H9 (cell line): ENCODE measurements around the gene TRPM3. TPM values are rescaled to one million over a fixed set of nuclear protein-coding genes. Genes with fewer than 3 reads are reported as not detected.

Source experiments
- DNase-seq: peaks from one replicate; pipeline ENCODE4 v3.0.0-alpha.2; 2017
- H2AFZ ChIP-seq: one replicate; pipeline ENCODE4 v1.6.1; 2013; ENCODE audit warnings: mild to moderate bottlenecking, low read length, control low read depth, moderate library complexity
- H2AK5ac ChIP-seq: 2 replicates; pipeline ENCODE4 v1.6.1; 2013; ENCODE audit warnings: low read length, control low read depth, mixed read lengths; ENCODE audit not compliant: insufficient read length
- H2BK120ac ChIP-seq: one replicate; pipeline ENCODE4 v1.6.1; 2013; ENCODE audit warnings: low read depth, mild to moderate bottlenecking, low read length, control low read depth, inconsistent platforms; ENCODE audit not compliant: poor library complexity, severe bottlenecking
- H2BK12ac ChIP-seq: 2 replicates; pipeline ENCODE4 v1.6.1; 2013; ENCODE audit warnings: low read length, control low read depth, mixed read lengths, low read depth; ENCODE audit not compliant: insufficient read length
- H2BK15ac ChIP-seq: 2 replicates; pipeline ENCODE4 v1.6.1; 2013; ENCODE audit warnings: low read depth, low read length, control low read depth
- H2BK20ac ChIP-seq: one replicate; pipeline ENCODE4 v1.6.1; 2013; ENCODE audit warnings: low read depth, mild to moderate bottlenecking, low read length, control low read depth, inconsistent platforms; ENCODE audit not compliant: poor library complexity, severe bottlenecking
- H2BK5ac ChIP-seq: 2 replicates; pipeline ENCODE4 v1.6.1; 2013; ENCODE audit warnings: low read length, control low read depth, mixed read lengths; ENCODE audit not compliant: insufficient read length
- H3K14ac ChIP-seq: 2 replicates; pipeline ENCODE4 v1.6.1; 2013; ENCODE audit warnings: low read length, control low read depth; ENCODE audit not compliant: insufficient read depth
- H3K18ac ChIP-seq: 2 replicates; pipeline ENCODE4 v1.6.1; 2013; ENCODE audit warnings: low read depth, mild to moderate bottlenecking, mixed read lengths, low read length, control low read depth; ENCODE audit not compliant: insufficient read length
- H3K23ac ChIP-seq: 2 replicates; pipeline ENCODE4 v1.6.1; 2013; ENCODE audit warnings: low read length, control low read depth, mixed read lengths, low read depth; ENCODE audit not compliant: insufficient read length
- H3K23me2 ChIP-seq: 2 replicates; pipeline ENCODE4 v1.6.1; 2013; ENCODE audit warnings: low read depth, mild to moderate bottlenecking, mixed read lengths, low read length, control low read depth; ENCODE audit not compliant: insufficient read length, poor library complexity, severe bottlenecking
- H3K27ac ChIP-seq: 2 replicates; pipeline ENCODE4 v1.5.1; 2013; ENCODE audit warnings: low read length, control low read depth, mixed read lengths, low read depth; ENCODE audit not compliant: insufficient read length
- H3K27me3 ChIP-seq: 2 replicates; pipeline ENCODE4 v1.6.1; 2013; ENCODE audit warnings: low read length, control low read depth, inconsistent platforms; ENCODE audit not compliant: insufficient read depth
- H3K4ac ChIP-seq: 2 replicates; pipeline ENCODE4 v1.6.1; 2013; ENCODE audit warnings: low read depth, mild to moderate bottlenecking, control low read depth, inconsistent platforms, low read length, moderate library complexity
- H3K4me1 ChIP-seq: 2 replicates; pipeline ENCODE4 v1.6.1; 2013; ENCODE audit warnings: low read length, control low read depth, inconsistent platforms; ENCODE audit not compliant: insufficient read depth
- H3K4me2 ChIP-seq: 2 replicates; pipeline ENCODE4 v1.6.1; 2013; ENCODE audit warnings: low read length, control low read depth, mixed read lengths; ENCODE audit not compliant: insufficient read length, insufficient read depth
- H3K56ac ChIP-seq: 2 replicates; pipeline ENCODE4 v1.6.1; 2013; ENCODE audit warnings: low read depth, mild to moderate bottlenecking, mixed read lengths, low read length, control low read depth; ENCODE audit not compliant: insufficient read length
- H3K79me1 ChIP-seq: 2 replicates; pipeline ENCODE4 v1.6.1; 2013; ENCODE audit warnings: low read depth, mild to moderate bottlenecking, moderate library complexity, low read length, control low read depth, inconsistent platforms; ENCODE audit not compliant: insufficient read depth, poor library complexity, severe bottlenecking
- H3K79me2 ChIP-seq: 2 replicates; pipeline ENCODE4 v1.6.1; 2013; ENCODE audit warnings: low read length, control low read depth, inconsistent platforms; ENCODE audit not compliant: insufficient read depth
- H3K9ac ChIP-seq: 2 replicates; pipeline ENCODE4 v1.6.1; 2013; ENCODE audit warnings: low read length, control low read depth, mixed read lengths; ENCODE audit not compliant: insufficient read length; ENCODE audit errors: extremely low read depth
- H3K9me3 ChIP-seq: one replicate; pipeline ENCODE4 v1.6.1; 2013; ENCODE audit warnings: low read depth, low read length, inconsistent platforms; ENCODE audit not compliant: control insufficient read depth
- H3T11ph ChIP-seq: one replicate; pipeline ENCODE4 v1.6.1; 2013; ENCODE audit warnings: mild to moderate bottlenecking, low read length, control low read depth, inconsistent platforms
- H4K20me1 ChIP-seq: one replicate; pipeline ENCODE4 v1.6.1; 2013; ENCODE audit not compliant: control insufficient read depth, insufficient read length, insufficient read depth
- H4K5ac ChIP-seq: 2 replicates; pipeline ENCODE4 v1.6.1; 2013; ENCODE audit warnings: low read depth, mild to moderate bottlenecking, mixed read lengths, low read length, control low read depth; ENCODE audit not compliant: insufficient read length
- H4K8ac ChIP-seq: replicated peaks from 2 replicates; pipeline ENCODE4 v1.6.1; 2013; ENCODE audit warnings: low read length, control low read depth, mixed read lengths, low read depth; ENCODE audit not compliant: insufficient read length
- H4K91ac ChIP-seq: 2 replicates; pipeline ENCODE4 v1.6.1; 2013; ENCODE audit warnings: low read depth, mild to moderate bottlenecking, moderate library complexity, mixed read lengths, low read length, control low read depth; ENCODE audit not compliant: insufficient read length
- H3K27ac Mint-ChIP-seq, 3 experiments: 2 replicates in 2 of 3; 3 replicates in 1 of 3; pipeline ENCODE4 v1.8.0; 2020 to 2021; ENCODE audit warnings: mixed read lengths in 3 of 3, mild to moderate bottlenecking in 1 of 3, moderate library complexity in 1 of 3
- H3K27me3 Mint-ChIP-seq: 2 replicates; pipeline ENCODE4 v1.8.0; 2021; ENCODE audit warnings: low read depth, mild to moderate bottlenecking, moderate library complexity, mixed read lengths
- H3K36me3 Mint-ChIP-seq, 3 experiments: 2 replicates in 2 of 3; 3 replicates in 1 of 3; pipeline ENCODE4 v1.8.0; 2020 to 2021; ENCODE audit warnings: low read depth in 3 of 3, mixed read lengths in 3 of 3; ENCODE audit not compliant: insufficient read depth in 1 of 3
- H3K4me1 Mint-ChIP-seq, 2 experiments: 2 replicates each; pipeline ENCODE4 v1.8.0; 2020; ENCODE audit warnings: mixed read lengths in 2 of 2
- H3K4me3 Mint-ChIP-seq, 2 experiments: 2 replicates in 1 of 2; 3 replicates in 1 of 2; pipeline ENCODE4 v1.8.0; 2020 to 2021; ENCODE audit warnings: mild to moderate bottlenecking in 2 of 2, mixed read lengths in 2 of 2, moderate library complexity in 1 of 2
- H3K9me3 Mint-ChIP-seq, 2 experiments: 2 replicates in 1 of 2; 3 replicates in 1 of 2; pipeline ENCODE4 v1.8.0; 2020; ENCODE audit warnings: mild to moderate bottlenecking in 2 of 2, mixed read lengths in 2 of 2, moderate library complexity in 1 of 2
- CTCF ChIP-seq: fragments of 200-600 bp; sonication (generic); conservative IDR thresholded peaks from 3 replicates; pipeline ENCODE4 v1.8.0; 2021; ENCODE audit warnings: antibody characterized with exemption, mild to moderate bottlenecking
- WGBS: extraction: QIAGEN DNeasy Blood & Tissue Kit; methylation state at CpG from one replicate; pipeline ENCODE4 v1.1.7; 2013; ENCODE audit warnings: missing lambda C conversion rate, low lambda C conversion rate, mixed read lengths; ENCODE audit not compliant: insufficient read length; ENCODE audit errors: extremely low coverage; 5-methylcytosine and 5-hydroxymethylcytosine counted together
- total RNA-seq: library from RNA; stranded (reverse); gene quantifications from 2 replicates; pipeline ENCODE4 v1.2.1, GENCODE V29; 2021

Gene TRPM3
- total RNA-seq, 1 experiment from 2014 or later: 10.3 TPM

- no peaks in the 10 kb centered on the region for H3K23me2 ChIP-seq
- Mint-ChIP-seq H3K4me3 (no peak overlapping the region), H3K27ac (peak overlapping the region in 1 of 3 experiments; percentile 9; a peak in 1 of 7 replicates), H3K9me3 (no peaks in the 10 kb centered on the region), H3K4me1 (peaks cover 20 to 21% of the 10 kb centered on the region in 2 experiments), H3K36me3 (no peaks in the 10 kb centered on the region), H3K27me3 (no peaks in the 10 kb centered on the region; the same call in 1 of the 2 replicates)
- H3K79me1 ChIP-seq: no peaks in the 10 kb centered on the region
- H3K9ac ChIP-seq: no peak overlapping the region
- no peak overlapping the region for H3K4me2 ChIP-seq
- no peak overlapping the region for H2BK12ac ChIP-seq
- no peak overlapping the region for H2AK5ac ChIP-seq
- no peak overlapping the region for H3K23ac ChIP-seq
- H4K91ac ChIP-seq: no peak overlapping the region
- H3K56ac ChIP-seq: no peak overlapping the region
- no peak for DNase-seq
- H2BK20ac ChIP-seq: no peak overlapping the region
- H3K27ac ChIP-seq: no peak overlapping the region
- H2BK120ac ChIP-seq: no peak overlapping the region
- H3K9me3 ChIP-seq: no peaks in the 10 kb centered on the region
- no peak overlapping the region for H2BK5ac ChIP-seq
- no peak overlapping the region for H3T11ph ChIP-seq
- no peaks in the 10 kb centered on the region for H4K20me1 ChIP-seq
- H3K18ac ChIP-seq: no peak overlapping the region
- H3K14ac ChIP-seq: no peak overlapping the region
- H3K4me1 ChIP-seq: peaks cover 7% of the 10 kb centered on the region; the same call in 1 of the 2 replicates
- H2AFZ ChIP-seq: no peak overlapping the region
- no peak overlapping the region for H2BK15ac ChIP-seq
- H3K79me2 ChIP-seq: no peaks in the 10 kb centered on the region
- no peak overlapping the region for H4K5ac ChIP-seq
- TF ChIP-seq CTCF: no peak
- no peak overlapping the region for H4K8ac ChIP-seq
- WGBS: no CpG with 5 or more reads among the region's 1 CpG
- no peaks in the 10 kb centered on the region for H3K27me3 ChIP-seq
- no peak overlapping the region for H3K4ac ChIP-seq
Measured at GRCh38 chr9:70934642-70935041, 186.8 kb downstream of the TRPM3 start.
